Esophagus squamous epithelium (tissue), 4 donors: ENCODE results near the gene DLGAP1.

ENCODE experiments used
- POLR2A ChIP-seq, 4 donors: fragments of 450-650 bp; IDR thresholded peaks; one replicate each; pipeline ENCODE4 v1.6.1; 2017; ENCODE audit warnings: antibody characterized with exemption in 4 of 4, mild to moderate bottlenecking in 4 of 4, moderate library complexity in 3 of 4
- TF ChIP-seq, protein P1 (sequence below), 6 experiments: fragments of 450-650 bp in 4 of 6; fragments of 200-600 bp in 2 of 6; sonication (generic) in 2 of 6; IDR thresholded peaks; one replicate each; pipeline ENCODE4 v1.5.1; 2016 to 2019; ENCODE audit warnings: antibody characterized with exemption in 6 of 6, mild to moderate bottlenecking in 4 of 6, moderate library complexity in 4 of 6

DNA sequence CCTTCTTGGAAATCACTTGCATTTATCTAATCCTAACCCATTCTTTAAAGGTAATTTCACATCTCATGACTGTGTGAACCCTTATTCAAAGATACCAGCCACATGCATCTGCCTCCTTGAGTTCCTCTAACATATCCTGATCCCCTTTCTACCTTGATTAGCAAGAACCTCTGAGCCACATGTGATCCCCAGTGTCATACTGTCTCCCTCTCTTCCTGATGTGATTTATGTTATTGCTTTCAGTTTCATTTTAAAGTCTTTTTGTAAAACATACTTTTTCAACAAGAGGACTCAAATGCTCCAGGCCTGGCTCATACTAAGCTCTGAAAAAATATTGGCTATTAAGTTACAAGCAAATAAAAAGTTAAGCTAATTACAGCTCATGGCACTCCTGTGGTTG lies 470.1 kb downstream of the DLGAP1 start:
- no peak for TF ChIP-seq POLR2A (IDR thresholded peaks at IDR 0.05)
- TF ChIP-seq, protein P1, sequence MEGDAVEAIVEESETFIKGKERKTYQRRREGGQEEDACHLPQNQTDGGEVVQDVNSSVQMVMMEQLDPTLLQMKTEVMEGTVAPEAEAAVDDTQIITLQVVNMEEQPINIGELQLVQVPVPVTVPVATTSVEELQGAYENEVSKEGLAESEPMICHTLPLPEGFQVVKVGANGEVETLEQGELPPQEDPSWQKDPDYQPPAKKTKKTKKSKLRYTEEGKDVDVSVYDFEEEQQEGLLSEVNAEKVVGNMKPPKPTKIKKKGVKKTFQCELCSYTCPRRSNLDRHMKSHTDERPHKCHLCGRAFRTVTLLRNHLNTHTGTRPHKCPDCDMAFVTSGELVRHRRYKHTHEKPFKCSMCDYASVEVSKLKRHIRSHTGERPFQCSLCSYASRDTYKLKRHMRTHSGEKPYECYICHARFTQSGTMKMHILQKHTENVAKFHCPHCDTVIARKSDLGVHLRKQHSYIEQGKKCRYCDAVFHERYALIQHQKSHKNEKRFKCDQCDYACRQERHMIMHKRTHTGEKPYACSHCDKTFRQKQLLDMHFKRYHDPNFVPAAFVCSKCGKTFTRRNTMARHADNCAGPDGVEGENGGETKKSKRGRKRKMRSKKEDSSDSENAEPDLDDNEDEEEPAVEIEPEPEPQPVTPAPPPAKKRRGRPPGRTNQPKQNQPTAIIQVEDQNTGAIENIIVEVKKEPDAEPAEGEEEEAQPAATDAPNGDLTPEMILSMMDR (IDR thresholded peaks at IDR 0.05): no peak
